CD4-positive, alpha-beta T cell (primary cell): Measurements from ENCODE around the gene CD226. TPM values are rescaled to one million over a fixed set of nuclear protein-coding genes. Genes with fewer than 3 reads are reported as not detected.
A peak's percentile ranks its signal among the peaks of the same experiment; 100 is the strongest.

Source experiments
- ATAC-seq: fragments of 200-7000 bp; cut with Tn5 transposase; one replicate; pipeline ENCODE4 v1.10.0; 2022; ENCODE audit warnings: mild to moderate bottlenecking; ENCODE audit not compliant: poor library complexity
- CTCF ChIA-PET: fragments of 350-600 bp; sonication (Branson Sonifier 250); formaldehyde crosslinking; loops from one replicate; lab custom pipeline; 2021; ENCODE audit warnings: antibody characterized with exemption, inconsistent platforms; lab: Charles Lee
- POLR2A ChIA-PET: fragments of 350-600 bp; sonication (Branson Sonifier 250); formaldehyde crosslinking; loops from one replicate; lab custom pipeline; 2021; ENCODE audit warnings: antibody characterized with exemption, inconsistent platforms; lab: Charles Lee
- DNase-seq, 14 experiments: peaks; one replicate each; pipeline ENCODE4 v3.0.0-alpha.2; 2013 to 2020; ENCODE audit warnings: mixed read lengths in 2 of 14
- H3K27ac ChIP-seq, 2 donors: one replicate each; pipeline versions ENCODE4 v1.5.1 to v1.7.0; 2013; ENCODE audit warnings: low read length in 2 of 2, low read depth in 1 of 2, mild to moderate bottlenecking in 1 of 2
- H3K27me3 ChIP-seq, 2 experiments: 1 replicate in 1 of 2; 2 replicates in 1 of 2; pipeline versions ENCODE4 v1.6.1 to v1.7.0; 2013; ENCODE audit warnings: low read length in 2 of 2, control low read depth in 1 of 2, mild to moderate bottlenecking in 1 of 2, moderate library complexity in 1 of 2; ENCODE audit not compliant: insufficient read depth in 2 of 2, control insufficient read depth in 1 of 2
- H3K36me3 ChIP-seq: one replicate; pipeline ENCODE4 v1.6.1; 2013; ENCODE audit warnings: low read length, control low read depth; ENCODE audit not compliant: insufficient read depth
- H3K4me1 ChIP-seq: one replicate; pipeline ENCODE4 v1.6.1; 2013; ENCODE audit warnings: low read length, control low read depth; ENCODE audit not compliant: insufficient read depth
- H3K4me3 ChIP-seq: one replicate; pipeline ENCODE4 v1.5.1; 2013; ENCODE audit warnings: mild to moderate bottlenecking, low read length, moderate library complexity
- H3K9me3 ChIP-seq, 2 experiments: 1 replicate in 1 of 2; 2 replicates in 1 of 2; pipeline versions ENCODE4 v1.6.1 to v1.7.0; 2013; ENCODE audit warnings: low read length in 2 of 2, mild to moderate bottlenecking in 2 of 2, control low read depth in 1 of 2, moderate library complexity in 1 of 2; ENCODE audit not compliant: control insufficient read depth in 1 of 2, insufficient read depth in 1 of 2
- H3K27ac Mint-ChIP-seq: one replicate; pipeline ENCODE4 v1.8.0; 2020; ENCODE audit warnings: mixed read lengths
- H3K27me3 Mint-ChIP-seq: one replicate; pipeline ENCODE4 v1.8.0; 2021; ENCODE audit warnings: mixed read lengths
- H3K36me3 Mint-ChIP-seq: one replicate; pipeline ENCODE4 v1.8.0; 2021; ENCODE audit warnings: low read depth, mixed read lengths
- H3K4me1 Mint-ChIP-seq: one replicate; pipeline ENCODE4 v1.8.0; 2021; ENCODE audit warnings: low read depth, mixed read lengths
- H3K4me3 Mint-ChIP-seq: one replicate; pipeline ENCODE4 v1.8.0; 2020; ENCODE audit warnings: mild to moderate bottlenecking, mixed read lengths
- H3K9me3 Mint-ChIP-seq: one replicate; pipeline ENCODE4 v1.8.0; 2020; ENCODE audit warnings: mixed read lengths
- intact Hi-C, 2 experiments: fragments of 100-400 bp; cut with DNase I in 1 of 2; cut with micrococcal nuclease in 1 of 2; formaldehyde crosslinking; loops; one replicate each; pipeline versions ENCODE4 v1.15.1 to v1.9.0; 2023 to 2025; cut with DNase I, micrococcal nuclease
- total RNA-seq, 174 experiments: library from RNA in 2 of 174; stranded (reverse) in 2 of 174; gene quantifications; one replicate each; pipeline ENCODE4 v1.2.3 and lab custom pipeline; 2021 to 2026
- TF ChIP-seq, protein P1 (sequence below): fragments of 200-600 bp; IDR thresholded peaks from one replicate; pipeline ENCODE4 v1.8.0; 2022; ENCODE audit warnings: antibody characterized with exemption, mild to moderate bottlenecking

CD226 gene
- total RNA-seq, 2 experiments from 2014 or later, result 74.0 to 74.8 TPM

DNA sequence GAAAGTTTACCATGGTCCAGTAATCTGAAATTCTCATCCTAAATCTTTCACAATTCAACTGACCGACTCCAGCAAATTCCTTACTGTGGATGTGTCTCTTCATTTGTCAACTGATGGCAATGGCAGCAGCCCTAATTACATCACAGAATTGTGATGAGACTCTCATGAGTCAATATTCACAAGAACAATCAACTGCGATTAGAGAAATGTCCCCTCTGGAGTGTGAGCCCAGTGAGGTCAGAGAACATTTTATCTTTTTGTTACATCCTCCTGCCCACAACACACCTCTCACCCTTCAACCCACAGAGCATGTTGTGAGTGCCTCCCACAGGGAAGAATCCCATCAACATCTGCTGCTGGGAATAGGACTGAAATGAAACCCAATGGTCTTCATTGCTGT, 73.6 kb downstream of the CD226 start:
- Histone ChIP-seq H3K27me3 (no peaks in the 10 kb centered on the region), H3K36me3 (peaks cover 32% of the 10 kb centered on the region), H3K27ac (no peak overlapping the region), H3K4me1 (peaks cover 12% of the 10 kb centered on the region), H3K4me3 (no peak overlapping the region), H3K9me3 (no peaks in the 10 kb centered on the region)
- peaks cover 61% of the 10 kb centered on the region for H3K4me1 Mint-ChIP-seq
- H3K9me3 Mint-ChIP-seq, result no peaks in the 10 kb centered on the region
- peaks cover 82% of the 10 kb centered on the region for H3K36me3 Mint-ChIP-seq
- no peak for DNase-seq
- peak overlapping the region; percentile 39 for H3K27ac Mint-ChIP-seq
- H3K27me3 Mint-ChIP-seq, result no peaks in the 10 kb centered on the region
- TF ChIP-seq, protein P1, sequence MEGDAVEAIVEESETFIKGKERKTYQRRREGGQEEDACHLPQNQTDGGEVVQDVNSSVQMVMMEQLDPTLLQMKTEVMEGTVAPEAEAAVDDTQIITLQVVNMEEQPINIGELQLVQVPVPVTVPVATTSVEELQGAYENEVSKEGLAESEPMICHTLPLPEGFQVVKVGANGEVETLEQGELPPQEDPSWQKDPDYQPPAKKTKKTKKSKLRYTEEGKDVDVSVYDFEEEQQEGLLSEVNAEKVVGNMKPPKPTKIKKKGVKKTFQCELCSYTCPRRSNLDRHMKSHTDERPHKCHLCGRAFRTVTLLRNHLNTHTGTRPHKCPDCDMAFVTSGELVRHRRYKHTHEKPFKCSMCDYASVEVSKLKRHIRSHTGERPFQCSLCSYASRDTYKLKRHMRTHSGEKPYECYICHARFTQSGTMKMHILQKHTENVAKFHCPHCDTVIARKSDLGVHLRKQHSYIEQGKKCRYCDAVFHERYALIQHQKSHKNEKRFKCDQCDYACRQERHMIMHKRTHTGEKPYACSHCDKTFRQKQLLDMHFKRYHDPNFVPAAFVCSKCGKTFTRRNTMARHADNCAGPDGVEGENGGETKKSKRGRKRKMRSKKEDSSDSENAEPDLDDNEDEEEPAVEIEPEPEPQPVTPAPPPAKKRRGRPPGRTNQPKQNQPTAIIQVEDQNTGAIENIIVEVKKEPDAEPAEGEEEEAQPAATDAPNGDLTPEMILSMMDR, result no peak
- ChIA-PET CTCF (interaction anchor here (2.6 kb wide), 1 partner anchor 85 kb away, joined by 7 read pairs; no protein-coding TSS in a partner anchor), POLR2A (no interaction called here)
- H3K4me3 Mint-ChIP-seq, result no peak overlapping the region
- intact Hi-C loops, result no loop called here
- no peak for ATAC-seq

DNA sequence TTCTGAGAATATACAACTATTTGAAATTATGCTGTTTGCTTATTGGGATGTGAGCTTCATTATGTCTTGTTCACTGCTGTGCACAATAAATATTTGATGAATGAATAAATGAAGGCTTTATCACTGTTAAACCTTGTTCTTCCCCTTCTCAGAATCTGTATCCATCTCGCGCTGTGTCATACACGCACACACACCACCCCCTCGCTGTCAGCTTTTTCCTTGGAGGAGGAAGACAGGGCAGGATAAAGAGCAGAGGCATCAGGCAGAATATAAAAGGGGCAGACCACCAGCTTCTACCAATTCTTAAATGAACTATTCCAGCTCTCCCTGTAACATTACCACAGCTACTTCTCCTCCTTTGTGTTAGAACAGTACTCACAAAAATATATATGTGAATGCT, 75.0 kb downstream of the CD226 start:
- H3K9me3 Mint-ChIP-seq, result no peaks in the 10 kb centered on the region
- Histone ChIP-seq H3K9me3 (no peaks in the 10 kb centered on the region), H3K36me3 (peaks cover 40% of the 10 kb centered on the region), H3K4me1 (peaks cover 12% of the 10 kb centered on the region), H3K27me3 (no peaks in the 10 kb centered on the region), H3K27ac (no peak overlapping the region), H3K4me3 (no peak overlapping the region)
- ATAC-seq, result no peak
- H3K27ac Mint-ChIP-seq, result peak overlapping the region; percentile 73
- peaks cover 47% of the 10 kb centered on the region for H3K4me1 Mint-ChIP-seq
- no peak for DNase-seq
- peaks cover 81% of the 10 kb centered on the region for H3K36me3 Mint-ChIP-seq
- CTCF ChIA-PET, result interaction anchor here (1.3 to 2.6 kb wide), 2 partner anchors 18 to 87 kb away, joined by 3 to 7 read pairs; no protein-coding TSS in a partner anchor
- no peaks in the 10 kb centered on the region for H3K27me3 Mint-ChIP-seq
- H3K4me3 Mint-ChIP-seq, result no peak overlapping the region
- POLR2A ChIA-PET, result no interaction called here
- TF ChIP-seq, protein P1, result no peak
- intact Hi-C loops, result no loop called here

DNA sequence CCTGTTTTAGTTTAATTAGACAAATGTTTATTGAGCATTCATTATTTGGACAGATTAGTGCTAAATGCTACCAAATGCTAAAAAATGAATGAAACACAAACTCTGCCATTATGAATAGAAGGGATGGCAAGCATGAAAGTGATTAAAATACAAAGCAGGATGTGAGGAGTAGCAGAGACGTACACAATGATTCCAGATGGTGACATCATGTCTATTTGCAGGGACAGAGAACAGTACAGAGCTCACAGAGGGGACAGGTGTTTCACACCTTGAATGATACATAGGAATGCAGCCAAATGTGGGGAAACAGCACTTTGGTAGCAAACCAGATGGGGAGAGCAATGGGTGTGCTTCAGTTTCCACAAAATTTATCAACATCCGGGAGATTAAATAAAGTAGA, 76.3 kb downstream of the CD226 start:
- peaks cover 4% of the 10 kb centered on the region for H3K4me1 ChIP-seq
- CTCF ChIA-PET, result no interaction called here
- ATAC-seq (no peak), DNase-seq (no peak)
- H3K4me3 ChIP-seq, result no peak overlapping the region
- H3K36me3 ChIP-seq, result peaks cover 44% of the 10 kb centered on the region
- Mint-ChIP-seq H3K4me3 (no peak overlapping the region), H3K27ac (peak overlapping the region; percentile 73), H3K9me3 (no peaks in the 10 kb centered on the region), H3K27me3 (no peaks in the 10 kb centered on the region), H3K4me1 (peaks cover 37% of the 10 kb centered on the region), H3K36me3 (peaks cover 80% of the 10 kb centered on the region)
- TF ChIP-seq, protein P1, result no peak
- POLR2A ChIA-PET, result no interaction called here
- intact Hi-C loops, result no loop called here
- H3K27me3 ChIP-seq, result no peaks in the 10 kb centered on the region
- H3K9me3 ChIP-seq, result no peaks in the 10 kb centered on the region
- no peak overlapping the region for H3K27ac ChIP-seq
